Embryonic facial prominence (tissue), 1 donor: ENCODE results near the gene UCHL5.
"Not testable (repeated sequence)": the region's sequence is repeated elsewhere in the genome, so short reads cannot be mapped to it uniquely, and the experiment has no call there.

Experiments
- DNase-seq: peaks from one replicate; pipeline ENCODE4 v3.0.0-alpha.2; 2016; ENCODE audit errors: extremely low spot score

Gene UCHL5

DNA sequence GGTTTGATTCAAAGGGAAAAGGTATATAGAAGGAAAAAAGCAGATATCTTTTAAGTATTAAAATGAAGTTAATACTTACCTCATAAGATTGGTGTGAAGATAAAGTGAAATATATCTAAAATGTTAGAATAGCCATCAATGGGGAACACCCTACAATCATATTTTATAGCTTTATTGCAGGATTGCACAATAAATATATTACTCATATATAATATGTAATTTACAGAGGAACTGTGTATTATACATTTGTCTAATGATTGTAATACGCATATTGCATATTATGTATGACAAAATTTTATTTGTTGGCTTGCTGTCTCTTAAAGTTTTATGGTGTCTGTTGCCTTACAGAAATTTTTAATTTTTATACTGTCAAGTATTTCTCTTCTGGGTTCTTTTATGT is 47.8 kb downstream of the UCHL5 start:
- DNase-seq: no peak

DNA sequence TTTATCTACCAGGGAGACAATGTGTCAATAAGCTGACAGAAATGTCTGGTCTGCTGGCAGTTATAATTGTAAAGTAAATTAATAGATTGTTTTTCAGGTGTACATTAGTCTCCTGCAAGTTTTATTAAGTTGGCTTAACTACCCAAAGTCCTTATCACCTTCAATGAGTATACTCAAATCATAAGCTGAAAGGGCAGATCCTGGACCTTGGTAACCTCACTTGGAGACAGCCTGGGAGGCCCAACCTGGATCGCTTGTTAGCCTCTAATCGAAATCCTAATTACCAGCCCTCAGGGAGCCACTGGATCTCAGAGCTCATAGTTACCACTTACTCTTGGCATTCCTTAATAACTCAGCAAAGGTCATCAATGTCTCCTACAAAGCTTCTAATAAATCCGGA is 49.7 kb downstream of the UCHL5 start:
- no peak for DNase-seq

DNA sequence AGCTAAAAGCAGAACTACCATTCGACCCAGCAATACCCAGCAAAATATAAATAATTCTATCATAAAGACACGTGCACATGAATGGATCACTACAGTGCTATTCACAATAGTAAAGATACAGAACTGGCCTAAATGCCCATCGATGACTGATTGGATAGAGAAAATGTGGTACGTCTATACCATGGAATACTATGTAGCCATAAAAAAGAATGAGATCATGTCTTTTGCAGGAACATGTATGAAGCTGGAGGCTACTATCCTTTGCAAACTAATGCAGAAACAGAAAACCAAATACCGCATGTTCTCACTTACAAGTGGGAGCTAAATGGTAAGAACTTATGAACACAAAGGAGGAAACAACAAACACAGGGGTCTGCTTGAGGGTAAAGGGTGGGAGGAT is 53.4 kb downstream of the UCHL5 start:
- DNase-seq: no peak

DNA sequence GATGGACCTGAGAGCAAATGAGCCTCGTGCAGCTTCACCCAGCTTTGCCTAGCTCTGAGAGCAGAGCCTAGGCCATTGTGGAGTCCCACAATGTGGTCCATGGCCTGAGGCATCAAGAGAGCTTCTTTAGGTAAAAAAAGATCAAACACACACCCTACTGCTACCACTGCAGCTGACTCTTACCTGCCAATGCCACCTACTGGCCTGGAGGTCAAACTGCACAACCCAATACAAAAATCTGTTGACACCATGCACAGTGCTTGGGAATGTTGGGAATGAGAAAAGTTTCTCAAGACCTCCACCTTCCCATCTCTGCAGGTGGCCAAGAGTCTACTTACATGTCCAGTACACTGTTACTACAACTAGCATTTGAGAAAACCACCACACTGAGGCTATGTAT is 60.6 kb downstream of the UCHL5 start:
- DNase-seq: no peak

DNA sequence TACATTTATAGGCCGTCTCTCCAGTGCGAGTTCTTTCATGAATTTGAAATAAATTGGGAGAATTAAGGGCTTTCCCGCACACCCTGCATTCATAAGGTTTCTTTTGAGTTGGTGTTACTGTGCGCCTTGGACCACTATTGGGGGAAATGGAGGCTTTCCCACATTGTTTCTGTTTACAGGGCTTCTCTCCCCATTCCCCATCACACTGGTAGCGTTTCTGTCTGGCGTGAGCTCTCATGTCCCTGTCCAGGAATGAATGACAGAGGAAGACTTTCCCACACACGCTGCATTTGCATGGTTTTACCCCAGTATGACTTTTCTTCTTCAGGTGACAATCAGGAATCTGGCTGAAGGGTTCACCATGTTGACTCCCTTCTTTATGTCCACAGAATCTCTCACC is 65.0 kb downstream of the UCHL5 start:
- no peak for DNase-seq

DNA sequence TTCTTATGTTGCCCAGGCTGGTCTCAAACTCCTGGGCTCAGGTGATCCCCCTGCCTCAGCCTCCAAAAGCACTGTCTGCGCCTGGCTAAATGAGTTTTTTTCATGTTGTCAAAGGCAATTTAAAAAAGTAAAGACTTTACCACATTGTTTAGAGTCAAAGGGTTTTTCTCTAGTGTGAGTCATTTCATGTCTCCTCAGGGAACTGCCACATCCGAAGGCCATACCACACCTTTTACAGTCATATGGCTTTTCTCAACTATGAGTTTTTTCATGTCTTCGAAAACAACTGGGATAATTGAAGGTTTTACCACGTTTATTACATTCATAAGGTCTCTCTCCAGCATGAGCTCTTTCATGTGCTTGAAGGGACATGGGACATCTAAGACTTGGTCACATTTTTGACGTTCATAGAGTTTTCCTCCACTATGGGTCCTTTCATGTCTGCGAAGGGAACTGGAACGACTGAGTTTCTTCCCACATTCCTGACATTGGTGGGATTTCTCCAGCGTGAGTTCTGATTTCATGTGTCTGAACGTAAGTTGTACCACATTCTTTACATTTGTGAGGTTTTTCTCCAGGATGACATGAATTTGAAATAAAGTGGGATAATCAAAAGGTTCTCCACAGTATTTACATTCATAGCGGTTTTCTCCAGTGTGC is 65.6 kb downstream of the UCHL5 start:
- no peak for DNase-seq

DNA sequence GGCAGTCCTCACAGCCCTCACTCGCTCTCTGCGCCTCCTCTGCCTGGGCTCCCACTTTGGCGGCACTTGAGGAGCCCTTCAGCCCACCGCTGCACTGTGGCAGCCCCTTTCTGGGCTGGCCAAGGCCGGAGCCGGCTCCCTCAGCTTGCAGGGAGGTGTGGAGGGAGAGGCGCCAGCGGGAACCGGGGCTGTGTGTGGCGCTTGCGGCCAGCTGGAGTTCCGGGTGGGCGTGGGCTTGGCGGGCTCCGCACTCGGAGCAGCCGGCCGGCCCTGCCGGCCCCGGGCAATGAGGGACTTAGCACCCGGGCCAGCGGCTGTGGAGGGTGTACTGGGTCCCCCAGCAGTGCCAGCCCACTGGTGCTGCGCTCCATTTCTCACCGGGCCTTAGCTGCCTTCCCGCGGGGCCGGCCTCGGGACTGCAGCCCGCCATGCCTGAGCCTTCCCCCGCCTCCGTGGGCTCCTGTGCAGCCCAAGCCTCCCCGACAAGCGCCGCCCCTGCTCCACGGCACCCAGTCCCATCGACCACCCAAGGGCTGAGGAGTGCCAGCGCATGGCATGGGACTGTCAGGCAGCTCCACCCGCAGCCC is 72.3 kb downstream of the UCHL5 start:
- DNase-seq: not testable (repeated sequence)

DNA sequence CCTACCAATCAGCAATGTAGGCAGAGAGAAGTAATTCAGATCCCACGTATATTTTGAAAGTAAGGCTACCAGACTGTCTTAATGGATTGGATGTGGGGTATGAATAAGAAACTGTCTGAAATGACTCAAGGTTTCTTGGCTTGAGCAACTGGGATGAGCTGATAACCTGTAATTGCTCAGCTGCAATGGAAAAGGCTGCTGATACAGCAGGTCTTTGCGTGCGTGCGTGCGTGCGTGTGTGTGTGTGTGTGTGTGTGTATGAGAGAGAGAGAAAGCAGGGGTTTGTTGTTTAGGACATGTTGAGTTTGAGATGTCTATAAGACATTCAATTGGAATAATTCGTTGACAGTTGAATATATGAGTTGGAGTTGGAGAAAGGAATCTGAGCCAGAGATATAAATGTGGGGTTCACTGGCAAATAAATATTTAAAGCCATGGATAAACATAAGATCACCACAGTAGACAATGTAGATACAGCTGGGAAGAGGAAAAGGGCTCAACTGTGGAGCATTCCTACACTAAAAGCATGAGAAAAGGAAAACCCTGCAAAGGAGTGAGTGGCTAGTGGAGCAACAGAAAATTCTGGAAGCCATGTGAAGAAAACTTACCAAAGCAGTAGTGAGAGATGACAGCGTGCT is 72.9 kb downstream of the UCHL5 start:
- no peak for DNase-seq

DNA sequence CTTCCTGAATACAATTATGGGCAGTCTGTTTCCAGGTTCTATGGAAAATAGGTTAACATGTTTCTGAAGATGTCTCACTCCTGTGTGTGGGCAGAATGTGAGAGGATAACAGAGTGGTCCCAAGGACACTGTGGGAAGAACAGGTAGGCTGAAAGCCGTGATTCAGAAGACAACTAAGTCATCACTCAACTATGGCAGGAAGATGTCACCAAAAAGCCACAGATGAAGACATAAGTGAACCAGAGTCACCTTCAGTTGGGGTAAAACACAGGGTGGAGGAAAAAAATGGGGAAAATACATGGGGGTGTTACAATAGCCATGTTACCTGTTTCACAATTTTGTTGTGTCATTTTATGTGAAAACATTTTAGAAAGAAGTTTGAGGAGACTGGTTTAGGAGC is 75.1 kb downstream of the UCHL5 start:
- no peak for DNase-seq

DNA sequence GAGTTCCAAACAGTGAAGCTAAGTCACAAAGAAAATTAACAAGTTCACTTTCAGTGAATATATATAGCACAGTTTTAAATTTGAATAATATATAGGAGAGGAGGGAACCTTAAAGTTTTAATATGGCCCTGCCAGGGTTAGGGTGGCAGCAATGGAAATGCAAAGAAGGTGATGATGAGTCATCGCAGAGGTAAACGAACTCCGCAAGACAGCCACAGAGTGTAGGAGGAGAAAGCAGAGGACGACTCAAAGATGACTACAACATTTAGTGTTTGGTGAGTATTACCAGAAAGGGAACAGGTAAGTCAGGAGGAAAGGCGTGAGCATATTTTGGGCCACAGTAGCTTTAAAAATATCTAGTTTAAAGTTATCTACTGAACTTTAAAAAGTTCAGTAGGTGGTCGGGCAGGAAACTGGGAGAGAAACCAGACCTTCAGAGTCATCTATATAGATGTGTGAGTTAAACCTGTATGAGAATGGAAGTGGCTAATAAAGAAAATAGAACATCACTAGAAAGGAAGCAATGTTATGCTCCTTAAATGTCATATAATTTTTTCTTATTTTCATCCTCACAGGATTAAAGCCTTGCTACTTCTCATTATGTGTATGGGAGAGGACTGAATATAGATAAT is 75.7 kb downstream of the UCHL5 start:
- no peak for DNase-seq

DNA sequence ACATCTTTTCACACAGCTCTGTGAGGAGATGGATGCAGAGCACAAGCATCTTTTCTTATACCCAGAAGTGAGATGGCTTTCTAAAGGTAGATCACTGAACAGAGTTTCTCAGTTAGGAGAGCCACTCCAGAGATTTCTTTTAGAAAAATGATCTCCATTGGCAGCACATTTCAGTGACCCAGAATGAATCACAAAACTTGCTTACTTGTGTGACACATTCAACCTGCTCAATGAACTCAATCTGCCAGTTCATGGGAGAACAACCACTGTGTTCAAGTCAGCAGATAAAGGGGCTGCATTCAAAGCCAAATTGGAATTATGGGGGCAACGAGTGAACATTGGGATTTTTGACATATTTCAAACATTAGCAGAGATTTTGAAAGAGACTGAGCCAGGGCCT is 78.3 kb downstream of the UCHL5 start:
- no peak for DNase-seq

DNA sequence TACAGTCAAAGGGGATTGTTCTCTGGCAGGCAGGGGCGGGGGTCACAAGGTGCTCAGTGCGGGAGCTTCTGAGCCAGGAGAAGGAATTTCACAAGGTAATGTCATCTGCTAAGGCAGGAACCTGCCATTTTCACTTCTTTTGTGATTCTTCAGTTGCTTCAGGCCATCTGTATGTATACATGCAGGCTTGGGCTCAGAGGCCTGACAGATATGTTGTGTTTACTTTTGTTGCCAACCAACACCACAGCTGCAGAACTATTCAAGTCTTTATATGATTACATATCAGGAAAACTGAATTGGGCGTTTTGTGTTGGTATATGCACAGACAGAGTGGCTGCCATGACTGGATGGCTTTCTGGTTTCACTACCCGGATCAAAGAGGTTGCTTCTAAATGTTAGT is 78.8 kb downstream of the UCHL5 start:
- not testable (repeated sequence) for DNase-seq

DNA sequence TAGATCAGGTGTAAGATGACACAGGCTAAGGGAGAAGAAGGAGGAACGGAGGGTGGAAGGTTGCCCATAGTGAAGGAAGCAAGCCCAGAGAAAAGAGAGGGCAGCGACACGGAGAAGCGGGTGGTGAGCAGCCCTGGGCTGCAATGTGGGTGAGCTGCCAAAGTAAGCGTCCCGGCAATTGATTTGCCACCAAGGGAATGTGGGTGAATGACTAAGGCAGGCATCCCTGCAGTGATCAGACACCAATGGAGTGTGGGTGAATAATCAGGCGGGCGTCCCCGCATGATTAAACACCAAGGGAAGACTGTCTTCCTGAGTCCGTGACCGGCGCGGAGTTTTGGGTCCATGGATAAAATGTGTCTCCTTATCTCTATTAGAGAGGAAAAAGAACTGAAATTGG is 79.6 kb downstream of the UCHL5 start:
- DNase-seq: no peak

DNA sequence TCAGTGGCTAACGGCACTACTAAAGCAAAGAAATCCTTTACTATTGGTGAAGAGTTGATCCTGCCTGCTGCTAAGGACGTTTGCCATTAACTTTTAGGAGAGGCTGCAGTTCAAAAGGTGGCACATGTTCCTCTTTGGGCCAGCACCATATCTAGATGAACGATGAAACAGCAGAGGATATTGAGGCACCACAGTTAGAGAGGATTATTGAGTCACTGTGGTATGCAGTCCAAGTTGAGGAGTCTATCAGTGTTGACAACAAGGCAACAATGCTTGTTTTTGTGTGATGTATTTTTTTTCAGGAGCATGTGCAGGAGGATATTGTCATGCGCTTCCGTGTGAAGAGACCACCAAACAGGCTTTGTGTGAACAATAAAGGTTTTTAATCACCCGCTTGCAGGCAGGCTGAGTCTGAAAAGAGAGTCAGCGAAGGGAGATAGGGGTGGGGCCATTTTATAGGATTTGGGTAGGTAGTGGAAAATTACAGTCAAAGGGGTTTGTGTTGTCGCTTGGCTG is 80.9 kb downstream of the UCHL5 start:
- DNase-seq: no peak

DNA sequence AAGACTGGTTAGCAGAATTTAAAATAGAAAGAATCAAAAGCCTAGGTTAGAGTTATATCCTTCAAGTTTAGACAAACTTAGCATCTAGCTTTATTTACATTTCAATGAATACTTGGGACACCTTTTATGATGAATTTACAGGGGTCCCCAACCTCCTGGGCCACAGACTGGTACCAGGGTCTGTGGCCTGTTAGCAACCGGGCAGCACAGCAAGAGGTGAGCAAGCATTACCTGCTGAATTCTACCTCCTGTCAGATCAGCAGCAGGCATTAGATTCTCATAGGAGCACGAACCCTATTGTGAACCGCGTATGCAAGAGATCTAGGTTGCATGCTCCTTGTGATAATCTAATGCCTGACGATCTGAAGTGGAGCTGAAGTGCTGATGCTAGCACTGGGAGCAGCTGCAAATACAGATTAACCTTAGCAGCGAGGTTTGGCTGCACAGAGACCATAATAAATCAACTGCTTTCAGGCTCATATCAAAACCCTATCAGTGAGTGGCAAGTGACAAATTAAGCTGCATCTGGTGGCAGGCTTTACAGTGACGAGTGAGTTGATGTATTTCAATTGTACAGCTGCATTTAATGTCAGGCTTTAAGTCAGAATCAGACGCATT is 82.0 kb downstream of the UCHL5 start:
- DNase-seq: no peak

DNA sequence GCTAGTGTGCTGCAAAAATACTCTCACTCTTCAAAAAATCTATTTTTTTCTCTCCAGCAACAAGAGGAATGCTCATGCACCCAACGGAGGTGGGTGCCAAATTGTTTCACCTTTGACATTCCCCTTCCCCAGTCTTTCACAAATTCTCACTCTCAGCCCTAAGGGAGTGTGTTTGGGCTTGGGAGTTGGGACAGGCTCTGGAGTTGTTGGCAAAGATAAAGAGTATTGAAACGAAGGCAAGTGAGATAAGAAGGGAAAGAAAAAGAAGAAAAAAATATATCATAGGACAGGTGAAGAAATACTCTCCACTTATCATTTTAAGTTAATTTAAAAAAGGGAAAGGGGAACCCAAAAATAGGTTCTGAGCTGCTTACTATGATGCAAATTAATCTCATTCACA is 82.6 kb downstream of the UCHL5 start:
- DNase-seq: no peak

DNA sequence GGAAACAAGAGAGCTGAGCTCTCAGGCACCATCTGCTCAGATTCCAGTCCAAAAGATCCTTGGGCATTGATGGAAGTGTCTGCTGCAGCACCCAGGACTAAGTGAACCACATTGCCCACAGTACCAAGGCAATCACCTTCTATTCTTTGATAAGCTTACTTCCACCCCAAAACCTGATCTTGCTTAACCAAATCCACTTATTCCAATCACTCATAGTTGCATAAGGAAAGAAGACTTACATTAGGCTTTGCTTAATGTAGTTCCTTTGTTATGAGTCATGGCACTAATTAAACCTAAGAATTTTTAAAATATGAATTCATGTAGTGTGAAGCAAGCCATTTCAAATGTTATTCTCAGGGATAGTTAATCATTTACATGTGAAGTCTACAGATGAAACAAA is 84.5 kb downstream of the UCHL5 start:
- DNase-seq: no peak

DNA sequence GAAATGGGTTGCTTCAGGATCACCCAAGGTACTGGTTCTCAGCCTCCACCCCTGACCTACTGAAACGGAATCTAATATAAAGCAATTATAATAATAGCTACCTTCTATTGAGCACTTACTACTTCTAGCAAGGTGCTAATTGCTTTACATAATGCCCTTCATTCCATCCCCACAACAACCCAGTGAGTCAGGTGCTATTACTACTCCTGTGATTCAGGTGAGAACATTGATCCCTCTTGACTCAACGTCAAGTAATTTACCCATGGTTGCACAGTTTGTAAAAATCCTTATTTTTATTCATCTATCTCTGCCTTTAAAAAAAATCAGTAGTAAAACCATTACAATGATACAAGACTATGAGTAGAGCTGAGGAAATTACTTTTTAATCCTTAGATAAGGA is 85.2 kb downstream of the UCHL5 start:
- DNase-seq: no peak

DNA sequence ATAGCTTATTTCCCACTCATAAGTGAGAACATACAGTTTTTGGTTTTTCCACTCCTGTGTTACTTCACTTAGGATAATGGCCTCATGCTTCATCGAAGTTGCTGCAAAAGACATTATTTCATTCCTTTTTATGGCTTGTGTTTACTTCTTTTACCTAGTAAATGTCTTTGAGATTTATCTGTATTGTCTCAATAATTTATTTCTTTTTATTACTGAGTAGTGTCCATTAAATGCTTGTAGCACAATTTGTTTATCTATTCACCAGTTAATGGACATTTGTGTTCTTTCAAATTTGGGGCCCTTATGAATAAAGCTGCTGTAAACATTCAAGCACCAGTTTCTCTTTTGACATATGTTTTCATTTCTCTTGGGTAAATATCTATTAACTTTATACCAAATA is 86.0 kb downstream of the UCHL5 start:
- no peak for DNase-seq

DNA sequence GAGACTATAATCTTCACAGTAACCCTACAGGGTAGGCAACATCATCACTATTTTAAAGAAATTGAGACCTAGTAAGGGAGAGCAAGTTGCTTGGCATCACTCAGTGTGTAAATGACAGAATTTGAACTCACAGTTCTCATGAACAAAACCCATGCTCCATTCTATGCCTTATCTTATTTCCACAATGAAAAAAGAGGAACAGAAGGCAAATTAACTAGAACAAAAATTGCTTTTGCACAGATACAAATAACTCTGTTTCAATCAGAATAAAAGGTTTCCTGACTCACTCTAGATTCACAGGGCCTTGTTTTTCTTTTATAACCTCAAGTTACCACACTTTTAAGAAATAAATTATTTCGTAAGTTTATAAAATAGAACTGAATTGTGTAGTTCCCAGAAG is 90.1 kb downstream of the UCHL5 start:
- no peak for DNase-seq

DNA sequence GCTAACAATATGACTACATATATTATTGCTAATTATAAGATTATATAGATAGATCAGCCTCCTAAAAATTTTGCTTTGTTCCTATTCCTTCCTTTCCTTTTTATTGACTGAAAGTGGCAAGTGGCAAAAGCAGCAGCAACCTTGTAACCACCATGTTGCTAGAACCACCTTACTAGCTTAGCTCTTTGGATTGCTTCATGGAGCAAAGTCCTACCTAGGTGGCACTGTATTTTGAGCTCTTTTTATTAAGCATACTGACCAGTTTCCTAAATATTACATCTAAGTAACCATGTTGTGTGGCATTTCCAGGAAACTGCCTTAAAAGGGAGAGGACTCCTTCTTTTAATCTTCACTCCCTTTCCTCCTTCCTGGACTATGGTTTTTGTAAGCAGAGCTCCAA is 90.8 kb downstream of the UCHL5 start:
- DNase-seq: no peak

DNA sequence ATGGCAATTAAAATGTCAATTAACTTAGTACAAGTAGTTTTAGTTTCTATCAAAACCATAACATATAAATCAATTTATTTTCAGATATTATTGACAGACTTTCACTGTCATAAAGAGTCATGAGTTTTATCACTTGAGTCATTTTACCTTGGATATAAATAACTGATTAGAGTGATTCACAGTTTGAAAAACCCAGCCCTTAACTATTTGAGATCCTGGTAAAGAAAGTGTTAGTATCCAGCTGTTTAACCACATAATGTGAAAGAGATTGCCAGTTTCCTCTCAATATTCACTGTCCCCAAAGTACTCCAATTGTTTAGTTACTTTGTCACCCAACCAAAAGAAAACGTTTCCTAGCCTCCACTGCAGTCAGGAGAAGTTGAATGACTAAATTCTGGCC is 91.3 kb downstream of the UCHL5 start:
- DNase-seq: no peak
